GM18508 (cell line): ENCODE data around the gene LIPH.

ENCODE experiments used
- ATAC-seq: cut with Tn5 transposase; IDR thresholded peaks from one replicate; pipeline ENCODE4 v1.9.1; 2021; ENCODE audit warnings: moderate number of reproducible peaks; ENCODE audit not compliant: insufficient read depth, unreplicated experiment

LIPH gene

GRCh38 chr3:185549122-185549521, 3.3 kb downstream of the LIPH start:
- no peak for ATAC-seq

GRCh38 chr3:185540695-185541094, 11.7 kb downstream of the LIPH start:
- ATAC-seq = no peak

GRCh38 chr3:185539934-185540333, 12.5 kb downstream of the LIPH start:
- no peak for ATAC-seq

GRCh38 chr3:185537369-185537970, 14.9 kb downstream of the LIPH start:
- ATAC-seq = peak; percentile 97

GRCh38 chr3:185534511-185534910, 17.9 kb downstream of the LIPH start:
- no peak for ATAC-seq

- no peak for ATAC-seq
These were observed 19.5 kb downstream of the LIPH start for GRCh38 chr3:185532901-185533300.

GRCh38 chr3:185530856-185531255, 21.5 kb downstream of the LIPH start:
- no peak for ATAC-seq

- no peak for ATAC-seq
These were observed 23.9 kb downstream of the LIPH start for GRCh38 chr3:185528532-185528931.

- ATAC-seq = no peak
These were observed 25.0 kb downstream of the LIPH start for GRCh38 chr3:185527364-185527763.

- no peak for ATAC-seq
These were observed 25.9 kb downstream of the LIPH start for GRCh38 chr3:185526349-185526951.

GRCh38 chr3:185521349-185522138, 30.8 kb downstream of the LIPH start:
- no peak for ATAC-seq

GRCh38 chr3:185519021-185519420, 33.4 kb downstream of the LIPH start:
- no peak for ATAC-seq

- ATAC-seq = no peak
These were observed 34.8 kb downstream of the LIPH start for GRCh38 chr3:185517387-185518130.

GRCh38 chr3:185511711-185512110, 40.7 kb downstream of the LIPH start:
- ATAC-seq = no peak

GRCh38 chr3:185508335-185508991, 43.9 kb downstream of the LIPH start:
- ATAC-seq = no peak

GRCh38 chr3:185507883-185508282, 44.5 kb downstream of the LIPH start:
- no peak for ATAC-seq

GRCh38 chr3:185504636-185505035, 47.8 kb downstream of the LIPH start:
- no peak for ATAC-seq

GRCh38 chr3:185503521-185503920, 48.9 kb downstream of the LIPH start:
- ATAC-seq = no peak

- ATAC-seq = no peak
These were observed 49.4 kb downstream of the LIPH start for GRCh38 chr3:185502987-185503386.
